Measurements from ENCODE around the gene ACOXL. TPM values are rescaled to one million over a fixed set of nuclear protein-coding genes. Genes with fewer than 3 reads are reported as not detected.

ACOXL gene
- total RNA-seq, 2 experiments from 2014 or later = not detected

GRCh38 chr2:110714452-110715224, 17.7 kb upstream of the ACOXL start:
- H3K4me1 Mint-ChIP-seq (ENCODE audit: low read depth) = no peaks in the 10 kb centered on the region
- H3K9me3 Mint-ChIP-seq = no peaks in the 10 kb centered on the region
- ATAC-seq (ENCODE audit: poor library complexity) (no peak), DNase-seq (no peak)
- H3K27me3 Mint-ChIP-seq = peaks cover 44% of the 10 kb centered on the region
- Histone ChIP-seq H3K27ac (ENCODE audit: low read depth in 1 of 2, low read length in 2 of 2) (no peak overlapping the region), H3K27me3 (ENCODE audit: control insufficient read depth in 1 of 2, insufficient read depth in 2 of 2, low read length in 2 of 2) (peaks cover 8 to 31% of the 10 kb centered on the region in 2 experiments), H3K36me3 (ENCODE audit: insufficient read depth, low read length) (no peaks in the 10 kb centered on the region), H3K4me3 (ENCODE audit: low read length) (no peak overlapping the region), H3K4me1 (ENCODE audit: insufficient read depth, low read length) (no peaks in the 10 kb centered on the region), H3K9me3 (ENCODE audit: control insufficient read depth in 1 of 2, insufficient read depth in 1 of 2, low read length in 2 of 2) (no peaks in the 10 kb centered on the region)
- H3K27ac Mint-ChIP-seq = no peak overlapping the region
- intact Hi-C loops (cut with DNase I, micrococcal nuclease) = no loop called here
- H3K4me3 Mint-ChIP-seq = no peak overlapping the region
- CTCF ChIA-PET = no interaction called here
- no peak for TF ChIP-seq CTCF (IDR thresholded peaks at IDR 0.05)
- no peaks in the 10 kb centered on the region for H3K36me3 Mint-ChIP-seq (ENCODE audit: low read depth)
- POLR2A ChIA-PET = no interaction called here

- no peak overlapping the region for H3K27ac Mint-ChIP-seq
- Histone ChIP-seq H3K36me3 (ENCODE audit: insufficient read depth, low read length) (no peaks in the 10 kb centered on the region), H3K9me3 (ENCODE audit: control insufficient read depth in 1 of 2, insufficient read depth in 1 of 2, low read length in 2 of 2) (no peaks in the 10 kb centered on the region), H3K27me3 (ENCODE audit: control insufficient read depth in 1 of 2, insufficient read depth in 2 of 2, low read length in 2 of 2) (peaks cover 5 to 21% of the 10 kb centered on the region in 2 experiments), H3K27ac (ENCODE audit: low read depth in 1 of 2, low read length in 2 of 2) (no peak overlapping the region), H3K4me3 (ENCODE audit: low read length) (no peak overlapping the region), H3K4me1 (ENCODE audit: insufficient read depth, low read length) (no peaks in the 10 kb centered on the region)
- H3K27me3 Mint-ChIP-seq = peaks cover 36% of the 10 kb centered on the region
- ChIA-PET CTCF (no interaction called here), POLR2A (no interaction called here)
- no peaks in the 10 kb centered on the region for H3K4me1 Mint-ChIP-seq (ENCODE audit: low read depth)
- TF ChIP-seq CTCF (IDR thresholded peaks at IDR 0.05) = no peak
- no peak for ATAC-seq (ENCODE audit: poor library complexity)
- no peak overlapping the region for H3K4me3 Mint-ChIP-seq
- no peaks in the 10 kb centered on the region for H3K36me3 Mint-ChIP-seq (ENCODE audit: low read depth)
- no peaks in the 10 kb centered on the region for H3K9me3 Mint-ChIP-seq
- intact Hi-C loops (cut with DNase I, micrococcal nuclease) = no loop called here
- no peak for DNase-seq
Observed at GRCh38 chr2:110716959-110717645, 15.3 kb upstream of the ACOXL start.

GRCh38 chr2:110717734-110718133, 14.6 kb upstream of the ACOXL start:
- intact Hi-C loops (cut with DNase I, micrococcal nuclease) = no loop called here
- peaks cover 31% of the 10 kb centered on the region for H3K27me3 Mint-ChIP-seq
- no peaks in the 10 kb centered on the region for H3K36me3 Mint-ChIP-seq (ENCODE audit: low read depth)
- no peak overlapping the region for H3K4me3 Mint-ChIP-seq
- POLR2A ChIA-PET = no interaction called here
- ATAC-seq (ENCODE audit: poor library complexity) (no peak), DNase-seq (no peak)
- no peaks in the 10 kb centered on the region for H3K36me3 ChIP-seq (ENCODE audit: insufficient read depth, low read length)
- no peak for TF ChIP-seq CTCF (IDR thresholded peaks at IDR 0.05)
- no peaks in the 10 kb centered on the region for H3K4me1 Mint-ChIP-seq (ENCODE audit: low read depth)
- no peaks in the 10 kb centered on the region for H3K4me1 ChIP-seq (ENCODE audit: insufficient read depth, low read length)
- H3K9me3 Mint-ChIP-seq = no peaks in the 10 kb centered on the region
- H3K27ac Mint-ChIP-seq = no peak overlapping the region
- CTCF ChIA-PET = no interaction called here
- H3K4me3 ChIP-seq (ENCODE audit: low read length) = no peak overlapping the region
- H3K27ac ChIP-seq (ENCODE audit: low read depth in 1 of 2, low read length in 2 of 2) = no peak overlapping the region
- no peaks in the 10 kb centered on the region for H3K9me3 ChIP-seq (ENCODE audit: control insufficient read depth in 1 of 2, insufficient read depth in 1 of 2, low read length in 2 of 2)
- peaks cover 2 to 21% of the 10 kb centered on the region in 2 experiments for H3K27me3 ChIP-seq (ENCODE audit: control insufficient read depth in 1 of 2, insufficient read depth in 2 of 2, low read length in 2 of 2)

Measured in CD4-positive, alpha-beta T cell (primary cell).